BE2C (cell line): ENCODE data around the gene PRSS21.

Experiments used
- DNase-seq: peaks from one replicate; pipeline ENCODE4 v3.0.0-alpha.2; 2020
- H3K27me3 ChIP-seq: fragments of 250-450 bp; sonication (Bioruptor Pico); 2 replicates; pipeline ENCODE4 v1.5.1; 2020; ENCODE audit warnings: mild to moderate bottlenecking
- H3K36me3 ChIP-seq: fragments of 250-450 bp; sonication (Bioruptor Pico); 2 replicates; pipeline ENCODE4 v1.5.1; 2020; ENCODE audit warnings: mild to moderate bottlenecking
- H3K4me1 ChIP-seq: fragments of 250-450 bp; sonication (Bioruptor Pico); 2 replicates; pipeline ENCODE4 v1.5.1; 2020
- H3K4me3 ChIP-seq: 2 replicates; pipeline ENCODE4 v1.5.1; 2011; ENCODE audit warnings: low read depth, low read length
- H3K9me3 ChIP-seq: fragments of 250-450 bp; sonication (Bioruptor Pico); 2 replicates; pipeline ENCODE4 v1.5.1; 2020
- TF ChIP-seq, protein P1 (sequence below): IDR thresholded peaks from 2 replicates; pipeline ENCODE4 v1.5.1; 2012; ENCODE audit warnings: mild to moderate bottlenecking, low read depth, low read length

Gene PRSS21

GRCh38 chr16:2829501-2830354 is 12.7 kb downstream of the PRSS21 start, which contains the start of gene ZG16B:
Gene ZG16B, plus strand, starts transcription at chr16:2830303. Its CDS starts 139 bp downstream, at chr16:2830442.
- no peak for DNase-seq
- Histone ChIP-seq H3K4me3 (no peak within 1 kb of the TSS), H3K36me3 (no peaks in the 10 kb centered on the region), H3K4me1 (no peaks in the 10 kb centered on the region), H3K9me3 (no peaks in the 10 kb centered on the region), H3K27me3 (no peaks in the 10 kb centered on the region)
- TF ChIP-seq, protein P1, sequence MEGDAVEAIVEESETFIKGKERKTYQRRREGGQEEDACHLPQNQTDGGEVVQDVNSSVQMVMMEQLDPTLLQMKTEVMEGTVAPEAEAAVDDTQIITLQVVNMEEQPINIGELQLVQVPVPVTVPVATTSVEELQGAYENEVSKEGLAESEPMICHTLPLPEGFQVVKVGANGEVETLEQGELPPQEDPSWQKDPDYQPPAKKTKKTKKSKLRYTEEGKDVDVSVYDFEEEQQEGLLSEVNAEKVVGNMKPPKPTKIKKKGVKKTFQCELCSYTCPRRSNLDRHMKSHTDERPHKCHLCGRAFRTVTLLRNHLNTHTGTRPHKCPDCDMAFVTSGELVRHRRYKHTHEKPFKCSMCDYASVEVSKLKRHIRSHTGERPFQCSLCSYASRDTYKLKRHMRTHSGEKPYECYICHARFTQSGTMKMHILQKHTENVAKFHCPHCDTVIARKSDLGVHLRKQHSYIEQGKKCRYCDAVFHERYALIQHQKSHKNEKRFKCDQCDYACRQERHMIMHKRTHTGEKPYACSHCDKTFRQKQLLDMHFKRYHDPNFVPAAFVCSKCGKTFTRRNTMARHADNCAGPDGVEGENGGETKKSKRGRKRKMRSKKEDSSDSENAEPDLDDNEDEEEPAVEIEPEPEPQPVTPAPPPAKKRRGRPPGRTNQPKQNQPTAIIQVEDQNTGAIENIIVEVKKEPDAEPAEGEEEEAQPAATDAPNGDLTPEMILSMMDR: no peak

GRCh38 chr16:2830355-2830695 is 13.3 kb downstream of the PRSS21 start:
- Histone ChIP-seq H3K4me3 (no peak overlapping the region), H3K9me3 (no peaks in the 10 kb centered on the region), H3K27me3 (no peaks in the 10 kb centered on the region), H3K4me1 (no peaks in the 10 kb centered on the region), H3K36me3 (no peaks in the 10 kb centered on the region)
- TF ChIP-seq, protein P1: no peak
- no peak for DNase-seq

DNA sequence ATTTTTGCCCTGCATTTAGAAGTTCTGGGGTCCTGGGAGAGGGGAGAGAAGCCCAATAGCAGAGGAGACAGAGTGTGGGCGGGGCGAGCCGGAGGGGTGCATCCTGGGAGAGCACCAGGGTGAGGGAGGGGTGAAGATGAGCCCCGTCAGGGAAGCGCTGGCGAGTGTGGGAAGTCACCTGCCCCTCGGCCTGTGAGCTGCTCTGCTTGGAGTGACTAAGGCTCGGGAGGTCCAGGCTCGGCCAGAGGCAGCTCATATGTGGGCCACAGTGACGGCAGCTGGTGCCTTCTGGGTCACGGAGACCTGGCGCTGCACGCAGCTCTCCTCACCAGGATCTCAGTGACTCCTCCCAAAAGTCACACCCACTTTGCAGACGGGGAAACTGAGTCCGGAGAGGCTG is 14.2 kb downstream of the PRSS21 start:
- no peaks in the 10 kb centered on the region for H3K4me1 ChIP-seq
- no peak overlapping the region for H3K4me3 ChIP-seq
- TF ChIP-seq, protein P1: no peak
- H3K9me3 ChIP-seq: no peaks in the 10 kb centered on the region
- H3K36me3 ChIP-seq: no peaks in the 10 kb centered on the region
- DNase-seq: no peak
- no peaks in the 10 kb centered on the region; the same call in 1 of the 2 replicates for H3K27me3 ChIP-seq

GRCh38 chr16:2833776-2834175 is 16.7 kb downstream of the PRSS21 start:
- Histone ChIP-seq H3K9me3 (no peaks in the 10 kb centered on the region), H3K4me3 (no peak overlapping the region), H3K4me1 (no peaks in the 10 kb centered on the region), H3K36me3 (no peaks in the 10 kb centered on the region), H3K27me3 (no peaks in the 10 kb centered on the region; the same call in 1 of the 2 replicates)
- TF ChIP-seq, protein P1: no peak
- no peak for DNase-seq

- H3K36me3 ChIP-seq: no peaks in the 10 kb centered on the region
- no peaks in the 10 kb centered on the region for H3K9me3 ChIP-seq
- no peaks in the 10 kb centered on the region for H3K4me1 ChIP-seq
- DNase-seq: no peak
- H3K4me3 ChIP-seq: no peak overlapping the region
- no peaks in the 10 kb centered on the region; the same call in 1 of the 2 replicates for H3K27me3 ChIP-seq
- TF ChIP-seq, protein P1: no peak
Observed at GRCh38 chr16:2834968-2835367, 17.9 kb downstream of the PRSS21 start.

DNA sequence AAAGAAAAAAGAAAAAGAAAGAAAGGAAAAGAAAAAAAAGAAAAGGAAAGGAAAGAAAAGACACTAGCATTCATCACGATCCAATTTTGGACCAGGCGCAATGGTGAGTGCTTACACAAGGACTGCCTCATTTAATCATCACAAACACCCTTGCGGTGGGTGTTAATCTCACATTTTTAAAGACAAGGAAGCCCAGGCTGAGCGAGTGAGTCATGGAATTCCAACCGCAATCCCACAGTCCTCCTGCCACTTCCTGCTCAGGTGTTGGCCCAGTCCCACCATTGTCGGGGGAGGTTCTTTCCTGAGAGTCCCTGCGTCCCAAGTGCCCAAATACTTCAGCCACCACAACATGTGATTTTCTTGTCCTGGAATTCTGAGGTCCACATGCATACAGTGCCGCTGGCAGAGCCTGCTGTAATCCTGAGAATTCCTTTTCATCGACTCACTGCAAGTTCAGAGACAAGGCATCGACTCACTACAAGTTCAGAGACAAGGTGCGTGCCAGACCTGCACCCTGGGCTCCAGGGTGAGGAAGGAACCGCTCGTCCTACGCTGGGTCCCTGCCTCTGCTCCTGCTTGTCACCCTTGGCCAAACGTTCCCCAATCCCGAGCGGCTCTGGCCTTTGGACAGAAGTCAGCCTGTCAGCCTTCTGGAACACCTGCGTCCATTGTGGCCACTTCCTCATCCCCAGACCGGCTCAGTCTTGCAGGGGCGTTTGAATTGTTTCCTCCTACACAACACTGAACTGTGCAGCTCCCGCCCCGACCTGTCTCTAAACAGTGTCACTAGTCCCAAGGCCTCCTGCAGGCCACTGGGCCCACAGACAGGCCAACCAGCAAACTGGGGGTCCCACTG is 18.8 kb downstream of the PRSS21 start:
- Histone ChIP-seq H3K36me3 (no peaks in the 10 kb centered on the region), H3K4me1 (no peaks in the 10 kb centered on the region), H3K4me3 (no peak overlapping the region), H3K27me3 (no peaks in the 10 kb centered on the region; the same call in 1 of the 2 replicates), H3K9me3 (no peaks in the 10 kb centered on the region)
- no peak for DNase-seq
- TF ChIP-seq, protein P1: no peak
